ENCODE measurements around the gene CCDC172.

- no peak for TF ChIP-seq CTCF (IDR thresholded peaks at IDR 0.05)
- no peak for TF ChIP-seq EZH2 (IDR thresholded peaks at IDR 0.05; ENCODE audit: borderline replicate concordance, insufficient read depth, low read depth, low read length, poor library complexity, severe bottlenecking)
These were observed 74.0 kb downstream of the CCDC172 start for GRCh38 chr10:116398224-116398623.
